ENCODE measurements around the gene RHO.
"Not testable (repeated sequence)": the region's sequence is repeated elsewhere in the genome, so short reads cannot be mapped to it uniquely, and the experiment has no call there.

Gene RHO

DNA sequence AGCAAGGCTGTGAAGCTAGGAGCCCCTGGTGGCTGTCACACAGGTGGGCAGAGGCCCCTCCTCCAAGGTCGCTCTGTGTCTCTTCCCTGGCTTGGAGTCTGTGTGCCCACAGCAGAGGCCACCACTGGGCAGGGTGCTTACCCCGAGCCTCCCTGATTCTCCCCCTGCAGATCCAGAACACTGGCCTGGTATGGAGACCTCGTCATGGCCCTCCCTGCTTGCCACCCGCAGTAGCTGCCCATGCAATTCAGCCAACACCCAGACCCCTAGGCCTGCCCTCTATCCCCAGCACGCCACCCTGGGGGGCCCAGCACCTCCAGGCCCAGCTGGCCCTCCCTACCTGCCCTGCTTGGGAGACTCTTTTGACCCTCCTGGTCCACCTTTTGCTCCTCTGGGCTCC, 5.5 kb upstream of the RHO start:
- no peak for DNase-seq

DNA sequence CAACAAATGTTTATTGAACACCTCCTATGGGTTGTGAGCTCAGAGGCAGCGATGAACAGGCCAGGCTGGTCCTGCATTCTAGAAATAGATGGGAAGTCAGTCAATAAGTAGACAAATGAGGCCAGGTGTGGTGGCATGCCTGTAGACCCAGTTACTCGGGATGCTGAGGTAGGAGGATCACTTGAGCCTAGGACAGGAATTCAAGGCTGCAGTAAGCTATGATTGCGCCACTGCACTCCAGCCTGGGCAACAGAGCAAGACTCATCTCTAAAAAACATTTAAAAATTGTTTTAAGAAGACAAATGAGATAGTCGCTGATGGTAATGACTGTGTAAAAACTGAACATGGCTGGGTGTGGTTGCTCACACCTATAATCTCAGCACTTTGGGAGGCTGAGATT, 4.4 kb upstream of the RHO start:
- DNase-seq = no peak

DNA sequence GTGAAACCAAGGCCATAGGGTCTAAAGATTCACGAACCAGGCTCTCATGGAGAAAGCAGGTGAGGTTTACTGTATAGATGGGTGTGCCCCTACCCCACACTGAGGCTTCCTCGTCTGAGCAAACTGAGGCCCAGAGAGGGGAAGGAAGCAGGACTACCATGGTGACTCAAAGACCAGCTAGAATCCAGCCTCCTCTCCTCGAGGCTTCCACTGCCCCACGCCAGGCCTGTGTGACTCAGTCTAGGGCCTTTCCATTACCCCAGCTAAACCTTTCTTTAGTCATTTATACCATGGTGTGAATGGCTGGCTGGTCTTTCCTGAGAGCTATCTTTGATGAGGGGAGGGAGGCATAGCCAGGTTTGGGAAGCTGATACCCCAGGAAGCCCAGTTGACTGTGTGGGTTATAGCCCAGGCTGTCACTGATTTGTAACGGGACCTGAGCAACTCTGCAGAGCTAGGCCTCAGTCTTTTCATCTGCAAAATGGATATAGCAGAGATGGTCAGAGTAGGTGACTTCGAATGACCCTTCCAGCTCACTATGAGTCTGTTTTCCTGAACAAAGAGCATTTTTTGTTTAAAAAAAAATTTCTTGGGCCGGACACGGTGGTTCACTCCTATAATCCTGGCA, 3.0 kb upstream of the RHO start:
- no peak for DNase-seq

DNA sequence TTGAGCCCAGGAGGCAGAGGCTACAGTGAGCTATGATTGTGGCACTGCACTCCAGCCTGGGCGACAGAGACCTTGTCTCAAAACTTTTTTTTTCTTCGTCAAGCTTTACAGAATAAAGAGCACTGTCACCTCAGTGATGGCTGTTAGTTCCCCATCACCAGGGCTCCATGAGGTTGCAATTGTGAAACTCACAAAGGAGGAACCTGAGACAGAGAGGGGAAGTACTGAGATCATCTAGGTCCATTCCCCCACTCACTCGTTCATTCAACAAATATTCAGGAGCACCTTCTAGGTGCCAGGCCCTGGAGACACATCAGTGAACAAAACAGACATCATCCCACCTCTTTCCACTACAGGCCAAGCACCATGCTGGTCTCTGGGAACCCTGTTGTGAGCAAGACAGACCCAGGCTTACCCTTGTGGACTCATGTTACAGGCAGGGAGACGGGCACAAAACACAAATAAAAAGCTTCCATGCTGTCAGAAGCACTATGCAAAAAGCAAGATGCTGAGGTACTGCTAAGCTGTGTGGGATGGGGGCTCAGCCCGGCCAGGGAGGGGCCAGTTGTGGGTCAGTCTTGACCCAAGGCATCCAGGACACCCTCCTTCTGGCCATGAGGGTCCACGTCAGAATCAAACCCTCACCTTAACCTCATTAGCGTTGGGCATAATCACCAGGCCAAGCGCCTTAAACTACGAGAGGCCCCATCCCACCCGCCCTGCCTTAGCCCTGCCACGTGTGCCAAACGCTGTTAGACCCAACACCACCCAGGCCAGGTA, 2.1 kb upstream of the RHO start:
- DNase-seq = no peak

DNA sequence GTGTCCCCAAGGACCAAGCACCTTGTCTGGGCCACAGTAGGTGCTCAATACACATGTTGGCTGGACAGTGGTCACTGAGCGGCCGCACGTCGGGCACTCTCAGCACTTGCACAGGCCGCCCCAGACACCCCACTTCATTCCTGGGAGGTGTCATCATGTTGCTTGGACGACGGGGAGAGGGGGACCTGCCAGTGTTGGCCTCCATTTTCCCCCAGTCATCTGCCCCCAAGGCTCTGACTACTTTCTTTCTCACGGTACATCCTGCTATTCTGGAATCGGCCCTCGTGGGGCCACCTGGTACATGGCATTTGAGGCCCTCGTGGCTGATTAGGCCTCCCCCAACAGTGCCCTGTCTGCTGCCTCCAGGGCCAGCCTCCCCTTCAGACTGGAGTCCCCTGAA, 1.2 kb upstream of the RHO start:
- DNase-seq = no peak

DNA sequence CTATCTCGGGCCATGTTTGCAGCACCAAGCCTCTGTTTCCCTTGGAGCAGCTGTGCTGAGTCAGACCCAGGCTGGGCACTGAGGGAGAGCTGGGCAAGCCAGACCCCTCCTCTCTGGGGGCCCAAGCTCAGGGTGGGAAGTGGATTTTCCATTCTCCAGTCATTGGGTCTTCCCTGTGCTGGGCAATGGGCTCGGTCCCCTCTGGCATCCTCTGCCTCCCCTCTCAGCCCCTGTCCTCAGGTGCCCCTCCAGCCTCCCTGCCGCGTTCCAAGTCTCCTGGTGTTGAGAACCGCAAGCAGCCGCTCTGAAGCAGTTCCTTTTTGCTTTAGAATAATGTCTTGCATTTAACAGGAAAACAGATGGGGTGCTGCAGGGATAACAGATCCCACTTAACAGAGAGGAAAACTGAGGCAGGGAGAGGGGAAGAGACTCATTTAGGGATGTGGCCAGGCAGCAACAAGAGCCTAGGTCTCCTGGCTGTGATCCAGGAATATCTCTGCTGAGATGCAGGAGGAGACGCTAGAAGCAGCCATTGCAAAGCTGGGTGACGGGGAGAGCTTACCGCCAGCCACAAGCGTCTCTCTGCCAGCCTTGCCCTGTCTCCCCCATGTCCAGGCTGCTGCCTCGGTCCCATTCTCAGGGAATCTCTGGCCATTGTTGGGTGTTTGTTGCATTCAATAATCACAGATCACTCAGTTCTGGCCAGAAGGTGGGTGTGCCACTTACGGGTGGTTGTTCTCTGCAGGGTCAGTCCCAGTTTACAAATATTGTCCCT, 1.2 kb downstream of the RHO start:
- DNase-seq = no peak

DNA sequence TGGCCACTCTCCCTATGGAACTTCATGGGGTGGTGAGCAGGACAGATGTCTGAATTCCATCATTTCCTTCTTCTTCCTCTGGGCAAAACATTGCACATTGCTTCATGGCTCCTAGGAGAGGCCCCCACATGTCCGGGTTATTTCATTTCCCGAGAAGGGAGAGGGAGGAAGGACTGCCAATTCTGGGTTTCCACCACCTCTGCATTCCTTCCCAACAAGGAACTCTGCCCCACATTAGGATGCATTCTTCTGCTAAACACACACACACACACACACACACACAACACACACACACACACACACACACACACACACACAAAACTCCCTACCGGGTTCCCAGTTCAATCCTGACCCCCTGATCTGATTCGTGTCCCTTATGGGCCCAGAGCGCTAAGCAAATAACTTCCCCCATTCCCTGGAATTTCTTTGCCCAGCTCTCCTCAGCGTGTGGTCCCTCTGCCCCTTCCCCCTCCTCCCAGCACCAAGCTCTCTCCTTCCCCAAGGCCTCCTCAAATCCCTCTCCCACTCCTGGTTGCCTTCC, 1.9 kb downstream of the RHO start:
- DNase-seq = no peak

DNA sequence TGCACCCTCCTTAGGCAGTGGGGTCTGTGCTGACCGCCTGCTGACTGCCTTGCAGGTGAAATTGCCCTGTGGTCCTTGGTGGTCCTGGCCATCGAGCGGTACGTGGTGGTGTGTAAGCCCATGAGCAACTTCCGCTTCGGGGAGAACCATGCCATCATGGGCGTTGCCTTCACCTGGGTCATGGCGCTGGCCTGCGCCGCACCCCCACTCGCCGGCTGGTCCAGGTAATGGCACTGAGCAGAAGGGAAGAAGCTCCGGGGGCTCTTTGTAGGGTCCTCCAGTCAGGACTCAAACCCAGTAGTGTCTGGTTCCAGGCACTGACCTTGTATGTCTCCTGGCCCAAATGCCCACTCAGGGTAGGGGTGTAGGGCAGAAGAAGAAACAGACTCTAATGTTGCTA, 2.4 kb downstream of the RHO start:
- DNase-seq = no peak

DNA sequence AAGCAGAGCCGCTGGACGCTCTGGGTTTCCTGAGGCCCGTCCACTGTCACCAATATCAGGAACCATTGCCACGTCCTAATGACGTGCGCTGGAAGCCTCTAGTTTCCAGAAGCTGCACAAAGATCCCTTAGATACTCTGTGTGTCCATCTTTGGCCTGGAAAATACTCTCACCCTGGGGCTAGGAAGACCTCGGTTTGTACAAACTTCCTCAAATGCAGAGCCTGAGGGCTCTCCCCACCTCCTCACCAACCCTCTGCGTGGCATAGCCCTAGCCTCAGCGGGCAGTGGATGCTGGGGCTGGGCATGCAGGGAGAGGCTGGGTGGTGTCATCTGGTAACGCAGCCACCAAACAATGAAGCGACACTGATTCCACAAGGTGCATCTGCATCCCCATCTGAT, 3.3 kb downstream of the RHO start:
- DNase-seq = no peak

DNA sequence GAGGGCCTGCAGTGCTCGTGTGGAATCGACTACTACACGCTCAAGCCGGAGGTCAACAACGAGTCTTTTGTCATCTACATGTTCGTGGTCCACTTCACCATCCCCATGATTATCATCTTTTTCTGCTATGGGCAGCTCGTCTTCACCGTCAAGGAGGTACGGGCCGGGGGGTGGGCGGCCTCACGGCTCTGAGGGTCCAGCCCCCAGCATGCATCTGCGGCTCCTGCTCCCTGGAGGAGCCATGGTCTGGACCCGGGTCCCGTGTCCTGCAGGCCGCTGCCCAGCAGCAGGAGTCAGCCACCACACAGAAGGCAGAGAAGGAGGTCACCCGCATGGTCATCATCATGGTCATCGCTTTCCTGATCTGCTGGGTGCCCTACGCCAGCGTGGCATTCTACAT, 3.8 kb downstream of the RHO start:
- no peak for DNase-seq

DNA sequence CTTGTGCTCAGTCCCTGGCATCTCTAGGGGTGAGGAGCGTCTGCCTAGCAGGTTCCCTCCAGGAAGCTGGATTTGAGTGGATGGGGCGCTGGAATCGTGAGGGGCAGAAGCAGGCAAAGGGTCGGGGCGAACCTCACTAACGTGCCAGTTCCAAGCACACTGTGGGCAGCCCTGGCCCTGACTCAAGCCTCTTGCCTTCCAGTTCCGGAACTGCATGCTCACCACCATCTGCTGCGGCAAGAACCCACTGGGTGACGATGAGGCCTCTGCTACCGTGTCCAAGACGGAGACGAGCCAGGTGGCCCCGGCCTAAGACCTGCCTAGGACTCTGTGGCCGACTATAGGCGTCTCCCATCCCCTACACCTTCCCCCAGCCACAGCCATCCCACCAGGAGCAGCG, 5.0 kb downstream of the RHO start:
- DNase-seq = no peak

DNA sequence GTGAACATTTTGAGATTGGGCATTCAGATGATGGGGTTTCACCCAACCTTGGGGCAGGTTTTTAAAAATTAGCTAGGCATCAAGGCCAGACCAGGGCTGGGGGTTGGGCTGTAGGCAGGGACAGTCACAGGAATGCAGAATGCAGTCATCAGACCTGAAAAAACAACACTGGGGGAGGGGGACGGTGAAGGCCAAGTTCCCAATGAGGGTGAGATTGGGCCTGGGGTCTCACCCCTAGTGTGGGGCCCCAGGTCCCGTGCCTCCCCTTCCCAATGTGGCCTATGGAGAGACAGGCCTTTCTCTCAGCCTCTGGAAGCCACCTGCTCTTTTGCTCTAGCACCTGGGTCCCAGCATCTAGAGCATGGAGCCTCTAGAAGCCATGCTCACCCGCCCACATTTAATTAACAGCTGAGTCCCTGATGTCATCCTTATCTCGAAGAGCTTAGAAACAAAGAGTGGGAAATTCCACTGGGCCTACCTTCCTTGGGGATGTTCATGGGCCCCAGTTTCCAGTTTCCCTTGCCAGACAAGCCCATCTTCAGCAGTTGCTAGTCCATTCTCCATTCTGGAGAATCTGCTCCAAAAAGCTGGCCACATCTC, 6.1 kb downstream of the RHO start:
- no peak for DNase-seq

DNA sequence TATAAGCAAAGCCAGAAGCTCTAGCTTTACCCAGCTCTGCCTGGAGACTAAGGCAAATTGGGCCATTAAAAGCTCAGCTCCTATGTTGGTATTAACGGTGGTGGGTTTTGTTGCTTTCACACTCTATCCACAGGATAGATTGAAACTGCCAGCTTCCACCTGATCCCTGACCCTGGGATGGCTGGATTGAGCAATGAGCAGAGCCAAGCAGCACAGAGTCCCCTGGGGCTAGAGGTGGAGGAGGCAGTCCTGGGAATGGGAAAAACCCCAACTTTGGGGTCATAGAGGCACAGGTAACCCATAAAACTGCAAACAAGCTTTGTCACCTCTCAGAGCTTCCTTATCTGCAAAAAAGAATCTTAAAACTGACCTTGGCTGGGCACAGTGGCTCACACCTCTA, 6.6 kb downstream of the RHO start:
- no peak for DNase-seq

DNA sequence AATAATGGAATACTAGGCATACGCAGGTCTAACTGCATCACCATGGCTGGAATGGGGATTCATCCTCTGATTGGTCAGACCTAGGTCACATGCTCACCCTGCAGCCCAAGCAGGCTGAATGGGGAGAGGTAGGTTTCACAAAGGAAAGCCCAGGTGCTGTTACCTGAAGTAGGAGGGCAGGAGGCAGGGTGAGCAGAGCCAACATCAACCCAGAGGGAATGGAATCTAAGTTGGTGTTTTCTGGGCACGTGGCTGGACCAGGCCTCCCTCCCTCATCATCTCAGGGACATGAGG, 7.9 kb downstream of the RHO start:
- no peak for DNase-seq

DNA sequence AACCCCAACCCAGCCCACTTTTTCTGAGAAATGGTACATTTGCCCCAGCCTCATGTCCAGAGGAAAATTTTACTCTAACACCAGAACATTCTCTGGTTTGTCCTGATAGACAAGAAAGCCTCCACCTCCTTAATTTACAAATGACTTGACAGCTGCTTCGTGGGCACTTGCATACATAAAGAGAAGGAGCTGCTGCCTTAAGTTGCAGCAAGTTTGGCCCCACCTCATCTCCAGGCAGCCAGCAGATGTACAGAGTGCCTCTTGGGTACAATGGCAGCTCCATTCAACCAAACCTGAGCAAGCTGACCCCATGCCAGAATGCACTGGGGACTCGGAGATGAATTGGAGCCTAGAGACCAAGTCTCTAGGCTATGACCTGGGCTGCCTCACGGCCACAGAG, 8.4 kb downstream of the RHO start:
- no peak for DNase-seq

DNA sequence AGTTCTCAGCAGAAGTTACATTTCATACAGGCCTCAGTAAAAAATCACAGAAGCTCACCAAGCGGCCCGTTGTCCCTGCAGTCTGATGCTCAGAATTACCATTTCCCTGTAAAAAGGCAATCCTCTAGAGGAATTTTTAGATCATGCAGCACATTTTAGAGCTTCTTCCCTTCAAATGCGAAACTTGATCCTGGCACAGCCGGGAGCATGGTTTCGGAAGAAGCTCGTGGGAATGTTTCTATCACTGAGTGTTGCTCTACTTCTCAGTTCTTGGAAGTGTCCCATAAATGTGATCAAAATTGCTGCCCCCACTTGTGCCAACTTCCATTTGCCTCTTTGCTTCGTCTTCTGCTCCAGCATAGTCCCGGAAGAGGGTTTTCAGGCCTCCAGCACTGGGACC, 10.8 kb downstream of the RHO start:
- DNase-seq = no peak

DNA sequence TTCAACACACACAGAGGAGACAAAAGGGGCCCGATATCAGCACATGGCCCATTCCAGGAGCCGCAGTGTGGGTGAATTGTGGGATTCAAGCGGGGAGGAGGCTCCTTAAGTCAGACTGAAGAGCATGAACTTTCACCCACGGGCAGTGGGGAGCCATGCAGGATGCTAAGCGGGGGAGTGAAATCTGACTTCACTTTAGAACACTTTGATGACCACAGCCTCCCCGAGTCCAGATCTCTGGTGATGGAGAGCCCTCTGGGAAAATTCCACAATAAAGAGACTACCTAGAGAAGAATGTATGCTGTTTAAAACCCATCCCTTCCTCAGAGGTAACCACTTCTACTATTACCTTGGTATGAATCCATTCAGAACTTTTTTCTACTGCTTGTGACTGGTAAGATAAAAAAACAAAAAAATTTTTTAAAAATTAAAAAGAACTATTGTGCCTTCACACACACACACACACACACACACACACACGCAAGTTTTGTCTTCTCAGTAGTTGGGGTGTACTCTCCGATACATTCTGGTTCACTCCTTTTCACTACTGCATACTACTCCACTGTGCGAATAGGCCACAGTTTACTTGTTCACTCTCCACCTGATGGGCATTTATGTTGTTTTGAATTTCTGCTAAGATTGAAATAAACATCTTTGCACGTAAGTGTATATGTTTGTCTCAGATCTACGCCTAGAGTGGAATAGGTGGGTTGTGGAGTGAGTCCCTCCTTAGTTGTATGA, 12.5 kb downstream of the RHO start:
- no peak for DNase-seq

DNA sequence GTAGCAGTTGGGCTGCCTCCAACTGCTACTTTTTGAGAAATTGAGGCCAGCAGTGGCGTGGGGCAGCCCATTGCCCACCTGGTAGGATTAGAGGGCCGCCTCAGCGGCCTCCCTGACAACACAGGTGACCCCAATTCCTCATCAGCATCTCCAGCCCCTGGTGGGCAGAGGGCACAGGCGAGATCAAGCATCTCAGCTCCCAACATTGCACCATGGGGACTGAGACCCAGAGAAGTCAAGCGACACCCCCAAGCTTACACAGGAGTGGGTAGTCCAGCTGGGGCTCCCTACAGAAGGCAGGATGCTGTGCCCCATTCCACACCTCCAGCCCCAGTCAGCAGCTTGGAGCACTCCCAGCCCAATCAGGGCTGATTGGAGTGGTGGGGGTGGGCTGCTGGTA, 14.3 kb downstream of the RHO start:
- no peak for DNase-seq

DNA sequence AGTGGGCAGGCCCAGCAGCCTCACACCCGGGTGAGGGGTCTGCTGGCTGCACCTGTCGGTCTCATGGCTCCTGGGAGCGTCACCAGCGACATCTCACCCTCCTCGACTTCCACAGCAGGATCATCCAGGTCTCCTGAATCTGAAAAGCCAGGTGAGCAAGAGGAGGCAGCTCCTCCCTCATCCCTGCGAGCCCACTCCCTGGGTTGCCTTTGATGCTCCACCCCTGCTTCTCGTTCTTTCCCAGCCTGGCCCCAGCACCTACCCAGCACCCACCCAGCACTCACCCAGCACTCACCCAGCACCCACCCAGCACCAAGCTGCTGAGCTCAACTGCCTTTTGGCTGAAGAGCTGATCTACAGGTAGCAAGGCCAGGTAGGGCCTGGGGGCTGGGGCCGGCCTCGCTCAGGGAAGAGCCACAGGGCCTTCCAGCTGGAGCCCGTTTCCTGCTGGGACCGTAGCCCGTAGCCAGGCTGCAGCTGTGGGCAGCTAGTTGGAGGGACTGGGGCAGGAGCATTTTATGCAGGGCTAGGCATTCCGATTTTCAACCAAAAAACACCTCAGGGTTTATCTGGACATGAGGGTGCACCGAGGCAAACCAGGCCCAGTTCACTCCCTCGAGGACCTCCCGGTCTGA, 14.8 kb downstream of the RHO start, which contains the start of gene H1-8:
H1-8 (plus strand) TSS at position 20 of the 635 bp plus-strand sequence; CDS start at position 64, 44 bp downstream.
- no peak for DNase-seq

DNA sequence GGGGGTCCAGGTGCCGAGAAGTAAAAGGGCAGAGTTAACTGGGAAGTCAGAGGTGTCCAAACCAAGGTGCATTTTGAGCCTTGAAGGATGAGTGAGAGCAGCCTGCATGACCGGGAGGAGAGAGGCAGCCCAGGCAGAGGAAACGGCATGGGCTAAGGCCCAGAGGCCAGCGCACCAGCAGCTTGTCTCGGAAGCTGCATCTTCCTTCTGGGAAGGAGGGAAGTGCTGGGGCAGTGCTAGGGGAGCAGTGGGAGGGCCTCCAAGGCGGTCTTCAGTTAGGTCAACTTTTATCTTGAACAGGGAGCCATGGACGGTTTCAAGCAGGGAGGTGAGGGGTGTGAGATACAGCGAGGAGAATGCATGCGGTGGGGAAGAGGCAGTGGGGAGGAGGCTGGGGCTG, 15.6 kb downstream of the RHO start:
- no peak for DNase-seq

DNA sequence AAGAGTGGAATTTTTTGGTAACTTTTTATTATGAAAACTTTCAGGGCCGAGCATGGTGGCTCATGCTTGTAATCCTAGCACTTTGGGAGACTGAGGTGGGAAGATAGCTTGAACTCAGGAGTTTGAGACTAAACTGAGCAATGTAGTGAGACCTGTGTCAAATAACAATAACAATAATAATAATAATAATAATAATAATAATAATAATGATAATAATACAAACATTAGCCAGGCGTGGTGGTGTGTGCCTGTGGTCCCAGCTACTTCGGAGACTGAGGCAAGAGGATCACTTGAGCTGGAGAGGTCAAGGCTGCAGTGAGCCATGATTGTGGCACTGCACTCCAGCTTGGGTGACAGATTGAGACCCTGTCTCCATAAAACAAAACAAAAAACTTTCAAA, 17.5 kb downstream of the RHO start:
- not testable (repeated sequence) for DNase-seq

DNA sequence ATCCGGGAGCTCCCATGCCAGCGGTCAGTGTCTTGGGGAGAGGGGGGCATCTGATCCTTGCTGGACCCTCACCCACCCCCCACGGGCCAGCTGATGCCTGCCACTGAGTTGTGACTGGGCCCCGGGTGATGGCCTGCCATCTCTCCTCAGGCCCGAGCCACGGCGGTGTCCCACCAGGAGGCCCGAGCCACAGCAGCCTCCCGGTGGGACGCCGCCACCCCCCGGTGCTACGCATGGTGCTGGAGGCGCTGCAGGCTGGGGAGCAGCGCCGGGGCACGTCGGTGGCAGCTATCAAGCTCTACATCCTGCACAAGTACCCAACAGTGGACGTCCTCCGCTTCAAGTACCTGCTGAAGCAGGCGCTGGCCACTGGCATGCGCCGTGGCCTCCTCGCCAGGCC, 18.8 kb downstream of the RHO start:
- DNase-seq = no peak
